WTC11 (cell line): ENCODE data around the gene FGF5. TPM values are rescaled to one million over a fixed set of nuclear protein-coding genes. Genes with fewer than 3 reads are reported as not detected.

Experiments used
- ATAC-seq: fragments of 200-7000 bp; cut with Tn5 transposase; 2 replicates; pipeline ENCODE4 v1.10.0; 2021; ENCODE audit warnings: mild to moderate bottlenecking, moderate library complexity
- CTCF ChIA-PET: fragments of 300-600 bp; sonication (Branson Sonifier 250); formaldehyde crosslinking; loops from one replicate; lab custom pipeline; 2021; ENCODE audit warnings: antibody characterized with exemption; lab: Charles Lee
- POLR2A ChIA-PET: fragments of 350-600 bp; sonication (Branson Sonifier 250); formaldehyde crosslinking; loops from one replicate; lab custom pipeline; 2021; ENCODE audit warnings: antibody characterized with exemption; lab: Charles Lee
- DNase-seq: peaks from one replicate; pipeline ENCODE4 v3.0.0; 2021; ENCODE audit warnings: low spot score
- H3K27ac Mint-ChIP-seq: 2 replicates; pipeline ENCODE4 v1.8.0; 2021; ENCODE audit warnings: mixed read lengths
- H3K27me3 Mint-ChIP-seq: 2 replicates; pipeline ENCODE4 v1.8.0; 2021; ENCODE audit warnings: low read depth, mild to moderate bottlenecking, moderate library complexity, mixed read lengths
- H3K36me3 Mint-ChIP-seq: 2 replicates; pipeline ENCODE4 v1.8.0; 2021; ENCODE audit warnings: mixed read lengths
- H3K4me1 Mint-ChIP-seq: 2 replicates; pipeline ENCODE4 v1.8.0; 2022; ENCODE audit warnings: mixed read lengths
- H3K4me3 Mint-ChIP-seq: 2 replicates; pipeline ENCODE4 v1.8.0; 2021; ENCODE audit warnings: mild to moderate bottlenecking, moderate library complexity, mixed read lengths
- H3K9me3 Mint-ChIP-seq: 2 replicates; pipeline ENCODE4 v1.8.0; 2021; ENCODE audit warnings: mixed read lengths
- EMX1 ChIP-seq: fragments of 250-450 bp; sonication (Bioruptor Pico); IDR thresholded peaks from 2 replicates; pipeline ENCODE4 v1.8.0; 2021; ENCODE audit warnings: mild to moderate bottlenecking
- FOXJ3 ChIP-seq: sonication (generic); formaldehyde crosslinking; IDR thresholded peaks from 2 replicates; pipeline ENCODE4 v1.9.0; 2021; ENCODE audit warnings: missing genetic modification reagents, mild to moderate bottlenecking, borderline replicate concordance
- FOXK1 ChIP-seq: sonication (generic); formaldehyde crosslinking; IDR thresholded peaks from 2 replicates; pipeline ENCODE4 v1.8.0; 2022; ENCODE audit warnings: mild to moderate bottlenecking, moderate library complexity, missing genetic modification reagents
- HMGA2 ChIP-seq: fragments of 250-450 bp; sonication (Bioruptor Pico); IDR thresholded peaks from 2 replicates; pipeline ENCODE4 v1.4.0; 2021; ENCODE audit warnings: mild to moderate bottlenecking, moderate library complexity
- NFATC4 ChIP-seq: fragments of 250-450 bp; sonication (Bioruptor Pico); IDR thresholded peaks from 2 replicates; pipeline ENCODE4 v1.9.0; 2021; ENCODE audit warnings: mild to moderate bottlenecking
- NR3C1 ChIP-seq: sonication (generic); formaldehyde crosslinking; conservative IDR thresholded peaks from 2 replicates; pipeline ENCODE4 v1.8.1; 2023; ENCODE audit warnings: low read depth, mild to moderate bottlenecking, missing genetic modification reagents
- OVOL2 ChIP-seq: fragments of 250-450 bp; sonication (Bioruptor Pico); IDR thresholded peaks from 2 replicates; pipeline ENCODE4 v1.9.0; 2021; ENCODE audit warnings: mild to moderate bottlenecking, borderline replicate concordance
- PRRX2 ChIP-seq: fragments of 250-450 bp; sonication (Bioruptor Pico); IDR thresholded peaks from 2 replicates; pipeline ENCODE4 v1.8.0; 2021; ENCODE audit warnings: mild to moderate bottlenecking
- RELA ChIP-seq: sonication (generic); formaldehyde crosslinking; IDR thresholded peaks from 2 replicates; pipeline ENCODE4 v1.8.1; 2022; ENCODE audit warnings: missing genetic modification reagents, mild to moderate bottlenecking, borderline replicate concordance
- TCF7 ChIP-seq: sonication (generic); formaldehyde crosslinking; IDR thresholded peaks from 2 replicates; pipeline ENCODE4 v1.8.0; 2022; ENCODE audit warnings: mild to moderate bottlenecking, low read depth, missing genetic modification reagents, moderate library complexity
- ZNF232 ChIP-seq: sonication (generic); formaldehyde crosslinking; IDR thresholded peaks from 2 replicates; pipeline ENCODE4 v1.8.0; 2022; ENCODE audit warnings: mild to moderate bottlenecking, missing genetic modification reagents
- ZNF423 ChIP-seq: fragments of 250-450 bp; sonication (Bioruptor Pico); IDR thresholded peaks from 2 replicates; pipeline ENCODE4 v2.1.2; 2022; ENCODE audit warnings: mild to moderate bottlenecking, moderate library complexity
- total RNA-seq: library from RNA; stranded (reverse); gene quantifications from 3 replicates; pipeline ENCODE4 v1.2.3, GENCODE V29; 2021
- TF ChIP-seq, protein P1 (sequence below): sonication (generic); formaldehyde crosslinking; IDR thresholded peaks from 2 replicates; pipeline ENCODE4 v1.8.1; 2023; ENCODE audit warnings: mild to moderate bottlenecking, missing genetic modification reagents, moderate library complexity
- TF ChIP-seq, protein P2 (sequence below): sonication (generic); formaldehyde crosslinking; IDR thresholded peaks from 2 replicates; pipeline ENCODE4 v1.8.0; 2022; ENCODE audit warnings: mild to moderate bottlenecking, missing genetic modification reagents
- TF ChIP-seq, protein P3 (sequence below): sonication (generic); formaldehyde crosslinking; IDR thresholded peaks from 2 replicates; pipeline ENCODE4 v1.8.1; 2022; ENCODE audit warnings: low read depth, mild to moderate bottlenecking, moderate library complexity, missing genetic modification reagents, borderline replicate concordance
- TF ChIP-seq, protein P4 (sequence below): fragments of 250-450 bp; sonication (Bioruptor Pico); IDR thresholded peaks from 2 replicates; pipeline ENCODE4 v1.9.0; 2021; ENCODE audit warnings: mild to moderate bottlenecking, borderline replicate concordance
- TF ChIP-seq, protein P5 (sequence below): sonication (generic); formaldehyde crosslinking; IDR thresholded peaks from 2 replicates; pipeline ENCODE4 v1.8.1; 2022; ENCODE audit warnings: mild to moderate bottlenecking, missing genetic modification reagents, moderate library complexity, borderline replicate concordance
- TF ChIP-seq, protein P6 (sequence below): fragments of 250-450 bp; sonication (Bioruptor Pico); IDR thresholded peaks from 2 replicates; pipeline ENCODE4 v2.1.2; 2022; ENCODE audit warnings: mild to moderate bottlenecking, moderate library complexity

The FGF5 gene
- total RNA-seq, 1 experiment from 2014 or later = not detected

DNA sequence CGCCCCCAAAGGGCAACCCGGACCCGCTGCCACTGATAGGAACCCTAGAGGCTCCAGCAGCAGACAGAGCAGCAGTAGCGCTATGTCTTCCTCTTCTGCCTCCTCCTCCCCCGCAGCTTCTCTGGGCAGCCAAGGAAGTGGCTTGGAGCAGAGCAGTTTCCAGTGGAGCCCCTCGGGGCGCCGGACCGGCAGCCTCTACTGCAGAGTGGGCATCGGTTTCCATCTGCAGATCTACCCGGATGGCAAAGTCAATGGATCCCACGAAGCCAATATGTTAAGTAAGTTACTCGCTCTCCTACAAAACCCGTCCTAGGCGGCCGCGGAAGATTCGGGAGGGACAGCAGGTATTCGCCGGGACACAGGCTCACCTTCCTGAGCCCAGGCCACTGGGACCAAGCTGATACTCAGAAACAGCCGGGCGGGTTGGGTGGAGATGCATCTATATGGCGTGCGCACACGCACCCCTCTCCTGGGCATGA lies 477 bp downstream of the FGF5 start:
- CTCF ChIA-PET = interaction anchor here (1.7 to 2.6 kb wide), 4 partner anchors 46 to 84 kb away, joined by 7 to 24 read pairs (median 13); partner anchors contain the start of gene CFAP299

DNA sequence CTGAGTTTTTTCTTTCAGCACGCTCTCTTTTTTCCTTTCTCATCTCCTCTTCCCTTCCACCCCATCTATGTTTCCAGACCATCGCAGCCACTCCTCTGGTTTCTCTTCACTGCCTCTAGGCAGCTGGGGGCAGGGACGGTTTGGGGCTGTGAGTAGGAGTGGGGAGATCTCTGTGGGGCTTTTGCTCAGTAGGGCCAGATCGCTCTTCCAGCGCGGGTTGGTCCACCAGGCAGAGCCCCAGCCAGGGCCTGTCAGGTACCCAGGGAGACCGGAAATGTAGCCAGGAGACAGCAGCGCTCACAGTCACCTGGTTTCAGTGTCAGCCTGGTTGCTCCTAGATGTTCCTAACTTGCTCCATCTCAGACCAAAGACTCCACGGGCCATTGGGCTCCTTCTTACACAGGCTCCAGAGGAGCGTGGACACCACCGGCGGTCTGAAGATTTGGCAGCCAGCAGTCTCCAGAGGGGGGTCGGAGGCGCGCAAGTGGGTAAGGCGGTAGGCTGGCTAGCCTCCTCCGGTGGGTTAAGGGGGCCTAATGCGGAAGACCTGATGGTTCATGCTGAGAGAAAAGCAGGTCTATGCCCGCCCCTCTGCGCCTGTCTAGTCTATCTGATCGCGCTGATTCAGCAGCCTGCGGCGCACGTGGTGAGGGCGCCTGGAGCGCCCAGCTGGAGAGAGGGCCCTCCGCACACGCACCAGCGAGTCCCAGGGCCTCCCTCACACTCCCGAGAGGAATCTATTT lies 1.8 kb downstream of the FGF5 start:
- Mint-ChIP-seq H3K9me3 (no peaks in the 10 kb centered on the region), H3K4me1 (peaks cover 52% of the 10 kb centered on the region), H3K36me3 (no peaks in the 10 kb centered on the region), H3K27me3 (peaks cover 93% of the 10 kb centered on the region), H3K4me3 (peak overlapping the region; percentile 64), H3K27ac (no peak overlapping the region)
- ChIA-PET CTCF (interaction anchor here (1.5 kb wide), 1 partner anchor 68 kb away, joined by 8 read pairs; the partner anchor contains the start of gene CFAP299), POLR2A (no interaction called here)
- ATAC-seq = peak; percentile 42
- TF ChIP-seq FOXJ3 (no peak), NR3C1 (CRISPR knock-in tag) (no peak), OVOL2 (no peak), ZNF423 (0 out of 2 replicates have a peak, but pooled peaks have one; percentile 20), HMGA2 (no peak), RELA (CRISPR knock-in tag) (no peak)
- TF ChIP-seq, protein P1, sequence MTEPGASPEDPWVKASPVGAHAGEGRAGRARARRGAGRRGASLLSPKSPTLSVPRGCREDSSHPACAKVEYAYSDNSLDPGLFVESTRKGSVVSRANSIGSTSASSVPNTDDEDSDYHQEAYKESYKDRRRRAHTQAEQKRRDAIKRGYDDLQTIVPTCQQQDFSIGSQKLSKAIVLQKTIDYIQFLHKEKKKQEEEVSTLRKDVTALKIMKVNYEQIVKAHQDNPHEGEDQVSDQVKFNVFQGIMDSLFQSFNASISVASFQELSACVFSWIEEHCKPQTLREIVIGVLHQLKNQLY (CRISPR knock-in tag) = no peak
- TF ChIP-seq, protein P2, sequence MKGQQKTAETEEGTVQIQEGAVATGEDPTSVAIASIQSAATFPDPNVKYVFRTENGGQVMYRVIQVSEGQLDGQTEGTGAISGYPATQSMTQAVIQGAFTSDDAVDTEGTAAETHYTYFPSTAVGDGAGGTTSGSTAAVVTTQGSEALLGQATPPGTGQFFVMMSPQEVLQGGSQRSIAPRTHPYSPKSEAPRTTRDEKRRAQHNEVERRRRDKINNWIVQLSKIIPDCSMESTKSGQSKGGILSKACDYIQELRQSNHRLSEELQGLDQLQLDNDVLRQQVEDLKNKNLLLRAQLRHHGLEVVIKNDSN (CRISPR knock-in tag) = 0 out of 2 replicates have a peak, but pooled peaks have one; percentile 52
- peak; percentile 35 for DNase-seq

More for the DNA sequence above, 477 bp downstream of the FGF5 start:
- H3K27ac Mint-ChIP-seq = no peak overlapping the region
- H3K27me3 Mint-ChIP-seq = peaks cover 100% of the 10 kb centered on the region
- ATAC-seq (peak; percentile 53), DNase-seq (peak; percentile 38)
- no peaks in the 10 kb centered on the region for H3K9me3 Mint-ChIP-seq
- peak overlapping the region; percentile 77 for H3K4me3 Mint-ChIP-seq
- TF ChIP-seq NFATC4 (no peak), PRRX2 (CRISPR knock-in tag) (no peak), FOXK1 (no peak), EMX1 (CRISPR knock-in tag) (no peak), TCF7 (CRISPR knock-in tag) (no peak), ZNF423 (no peak), ZNF232 (CRISPR knock-in tag) (no peak)
- TF ChIP-seq, protein P3, sequence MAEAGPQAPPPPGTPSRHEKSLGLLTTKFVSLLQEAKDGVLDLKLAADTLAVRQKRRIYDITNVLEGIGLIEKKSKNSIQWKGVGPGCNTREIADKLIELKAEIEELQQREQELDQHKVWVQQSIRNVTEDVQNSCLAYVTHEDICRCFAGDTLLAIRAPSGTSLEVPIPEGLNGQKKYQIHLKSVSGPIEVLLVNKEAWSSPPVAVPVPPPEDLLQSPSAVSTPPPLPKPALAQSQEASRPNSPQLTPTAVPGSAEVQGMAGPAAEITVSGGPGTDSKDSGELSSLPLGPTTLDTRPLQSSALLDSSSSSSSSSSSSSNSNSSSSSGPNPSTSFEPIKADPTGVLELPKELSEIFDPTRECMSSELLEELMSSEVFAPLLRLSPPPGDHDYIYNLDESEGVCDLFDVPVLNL (CRISPR knock-in tag) = no peak
- TF ChIP-seq, protein P4, sequence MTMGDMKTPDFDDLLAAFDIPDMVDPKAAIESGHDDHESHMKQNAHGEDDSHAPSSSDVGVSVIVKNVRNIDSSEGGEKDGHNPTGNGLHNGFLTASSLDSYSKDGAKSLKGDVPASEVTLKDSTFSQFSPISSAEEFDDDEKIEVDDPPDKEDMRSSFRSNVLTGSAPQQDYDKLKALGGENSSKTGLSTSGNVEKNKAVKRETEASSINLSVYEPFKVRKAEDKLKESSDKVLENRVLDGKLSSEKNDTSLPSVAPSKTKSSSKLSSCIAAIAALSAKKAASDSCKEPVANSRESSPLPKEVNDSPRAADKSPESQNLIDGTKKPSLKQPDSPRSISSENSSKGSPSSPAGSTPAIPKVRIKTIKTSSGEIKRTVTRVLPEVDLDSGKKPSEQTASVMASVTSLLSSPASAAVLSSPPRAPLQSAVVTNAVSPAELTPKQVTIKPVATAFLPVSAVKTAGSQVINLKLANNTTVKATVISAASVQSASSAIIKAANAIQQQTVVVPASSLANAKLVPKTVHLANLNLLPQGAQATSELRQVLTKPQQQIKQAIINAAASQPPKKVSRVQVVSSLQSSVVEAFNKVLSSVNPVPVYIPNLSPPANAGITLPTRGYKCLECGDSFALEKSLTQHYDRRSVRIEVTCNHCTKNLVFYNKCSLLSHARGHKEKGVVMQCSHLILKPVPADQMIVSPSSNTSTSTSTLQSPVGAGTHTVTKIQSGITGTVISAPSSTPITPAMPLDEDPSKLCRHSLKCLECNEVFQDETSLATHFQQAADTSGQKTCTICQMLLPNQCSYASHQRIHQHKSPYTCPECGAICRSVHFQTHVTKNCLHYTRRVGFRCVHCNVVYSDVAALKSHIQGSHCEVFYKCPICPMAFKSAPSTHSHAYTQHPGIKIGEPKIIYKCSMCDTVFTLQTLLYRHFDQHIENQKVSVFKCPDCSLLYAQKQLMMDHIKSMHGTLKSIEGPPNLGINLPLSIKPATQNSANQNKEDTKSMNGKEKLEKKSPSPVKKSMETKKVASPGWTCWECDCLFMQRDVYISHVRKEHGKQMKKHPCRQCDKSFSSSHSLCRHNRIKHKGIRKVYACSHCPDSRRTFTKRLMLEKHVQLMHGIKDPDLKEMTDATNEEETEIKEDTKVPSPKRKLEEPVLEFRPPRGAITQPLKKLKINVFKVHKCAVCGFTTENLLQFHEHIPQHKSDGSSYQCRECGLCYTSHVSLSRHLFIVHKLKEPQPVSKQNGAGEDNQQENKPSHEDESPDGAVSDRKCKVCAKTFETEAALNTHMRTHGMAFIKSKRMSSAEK = no peak
- TF ChIP-seq, protein P5, sequence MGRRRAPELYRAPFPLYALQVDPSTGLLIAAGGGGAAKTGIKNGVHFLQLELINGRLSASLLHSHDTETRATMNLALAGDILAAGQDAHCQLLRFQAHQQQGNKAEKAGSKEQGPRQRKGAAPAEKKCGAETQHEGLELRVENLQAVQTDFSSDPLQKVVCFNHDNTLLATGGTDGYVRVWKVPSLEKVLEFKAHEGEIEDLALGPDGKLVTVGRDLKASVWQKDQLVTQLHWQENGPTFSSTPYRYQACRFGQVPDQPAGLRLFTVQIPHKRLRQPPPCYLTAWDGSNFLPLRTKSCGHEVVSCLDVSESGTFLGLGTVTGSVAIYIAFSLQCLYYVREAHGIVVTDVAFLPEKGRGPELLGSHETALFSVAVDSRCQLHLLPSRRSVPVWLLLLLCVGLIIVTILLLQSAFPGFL (CRISPR knock-in tag) = no peak
- TF ChIP-seq, protein P6, sequence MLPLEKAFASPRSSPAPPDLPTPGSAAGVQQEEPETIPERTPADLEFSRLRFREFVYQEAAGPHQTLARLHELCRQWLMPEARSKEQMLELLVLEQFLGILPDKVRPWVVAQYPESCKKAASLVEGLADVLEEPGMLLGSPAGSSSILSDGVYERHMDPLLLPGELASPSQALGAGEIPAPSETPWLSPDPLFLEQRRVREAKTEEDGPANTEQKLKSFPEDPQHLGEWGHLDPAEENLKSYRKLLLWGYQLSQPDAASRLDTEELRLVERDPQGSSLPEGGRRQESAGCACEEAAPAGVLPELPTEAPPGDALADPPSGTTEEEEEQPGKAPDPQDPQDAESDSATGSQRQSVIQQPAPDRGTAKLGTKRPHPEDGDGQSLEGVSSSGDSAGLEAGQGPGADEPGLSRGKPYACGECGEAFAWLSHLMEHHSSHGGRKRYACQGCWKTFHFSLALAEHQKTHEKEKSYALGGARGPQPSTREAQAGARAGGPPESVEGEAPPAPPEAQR = no peak
- no peaks in the 10 kb centered on the region for H3K36me3 Mint-ChIP-seq
- POLR2A ChIA-PET = no interaction called here
- H3K4me1 Mint-ChIP-seq = peaks cover 57% of the 10 kb centered on the region
